COLO668 (cell line): Measurements from ENCODE around the gene LIPI.
"Not testable (repeated sequence)": the region's sequence is repeated elsewhere in the genome, so short reads cannot be mapped to it uniquely, and the experiment has no call there.

Experiments used
- DNase-seq: peaks from one replicate; lab custom pipeline; 2025; ENCODE audit not compliant: unreplicated experiment; lab: John Stamatoyannopoulos, UW

The LIPI gene

GRCh38 chr21:14210738-14211137 is at the start of gene LIPI:
Gene LIPI, minus strand, starts transcription at chr21:14210955. Its CDS starts 110 bp downstream, at chr21:14210845.
- no peak for DNase-seq

- no peak for DNase-seq
Observed at GRCh38 chr21:14260174-14260764, 49.5 kb upstream of the LIPI start.

- DNase-seq: no peak
Observed at GRCh38 chr21:14259747-14260146, 49.0 kb upstream of the LIPI start.

GRCh38 chr21:14251336-14251735 is 40.6 kb upstream of the LIPI start:
- DNase-seq: no peak

GRCh38 chr21:14245711-14246110 is 35.0 kb upstream of the LIPI start:
- no peak for DNase-seq

- DNase-seq: no peak
Observed at GRCh38 chr21:14244911-14245310, 34.2 kb upstream of the LIPI start.

GRCh38 chr21:14243874-14244273 is 33.1 kb upstream of the LIPI start:
- no peak for DNase-seq

GRCh38 chr21:14243461-14243860 is 32.7 kb upstream of the LIPI start:
- no peak for DNase-seq

GRCh38 chr21:14241297-14241696 is 30.5 kb upstream of the LIPI start:
- DNase-seq: no peak

- no peak for DNase-seq
Observed at GRCh38 chr21:14239281-14239680, 28.5 kb upstream of the LIPI start.

- no peak for DNase-seq
Observed at GRCh38 chr21:14236180-14236579, 25.4 kb upstream of the LIPI start.

GRCh38 chr21:14235101-14235500 is 24.3 kb upstream of the LIPI start:
- DNase-seq: no peak

- no peak for DNase-seq
Observed at GRCh38 chr21:14229399-14229798, 18.6 kb upstream of the LIPI start.

- DNase-seq: no peak
Observed at GRCh38 chr21:14223365-14223764, 12.6 kb upstream of the LIPI start.

- DNase-seq: peak; percentile 92
Observed at GRCh38 chr21:14215971-14216641, 5.4 kb upstream of the LIPI start, which contains the start of gene RBM11. Gene RBM11, plus strand, starts transcription at chr21:14216157. Its CDS starts 30 bp downstream, at chr21:14216187.

GRCh38 chr21:14213164-14213563 is 2.4 kb upstream of the LIPI start:
- no peak for DNase-seq

GRCh38 chr21:14206222-14206621 is 4.5 kb downstream of the LIPI start:
- no peak for DNase-seq

- not testable (repeated sequence) for DNase-seq
Observed at GRCh38 chr21:14166463-14167223, 44.1 kb downstream of the LIPI start.

- DNase-seq: no peak
Observed at GRCh38 chr21:14143999-14144398, 66.8 kb downstream of the LIPI start.

GRCh38 chr21:14124266-14124665 is 86.5 kb downstream of the LIPI start:
- DNase-seq: no peak

GRCh38 chr21:14121719-14122118 is 89.0 kb downstream of the LIPI start:
- no peak for DNase-seq

GRCh38 chr21:14120091-14120734 is 90.5 kb downstream of the LIPI start:
- peak; percentile 52 for DNase-seq
